DND-41 (cell line): ENCODE results near the gene EIF4E1B.

Experiments
- EZH2 ChIP-seq: IDR thresholded peaks from 3 replicates; pipeline ENCODE4 v1.6.1; 2012; ENCODE audit warnings: borderline replicate concordance, low read depth, mild to moderate bottlenecking, moderate library complexity, low read length, inconsistent platforms; ENCODE audit not compliant: severe bottlenecking
- TF ChIP-seq, protein P1 (sequence below): IDR thresholded peaks from 2 replicates; pipeline ENCODE4 v1.5.1; 2012; ENCODE audit warnings: borderline replicate concordance, low read length, moderate library complexity, mild to moderate bottlenecking; ENCODE audit not compliant: poor library complexity, severe bottlenecking; ENCODE audit errors: extremely low read depth

- TF ChIP-seq, protein P1, sequence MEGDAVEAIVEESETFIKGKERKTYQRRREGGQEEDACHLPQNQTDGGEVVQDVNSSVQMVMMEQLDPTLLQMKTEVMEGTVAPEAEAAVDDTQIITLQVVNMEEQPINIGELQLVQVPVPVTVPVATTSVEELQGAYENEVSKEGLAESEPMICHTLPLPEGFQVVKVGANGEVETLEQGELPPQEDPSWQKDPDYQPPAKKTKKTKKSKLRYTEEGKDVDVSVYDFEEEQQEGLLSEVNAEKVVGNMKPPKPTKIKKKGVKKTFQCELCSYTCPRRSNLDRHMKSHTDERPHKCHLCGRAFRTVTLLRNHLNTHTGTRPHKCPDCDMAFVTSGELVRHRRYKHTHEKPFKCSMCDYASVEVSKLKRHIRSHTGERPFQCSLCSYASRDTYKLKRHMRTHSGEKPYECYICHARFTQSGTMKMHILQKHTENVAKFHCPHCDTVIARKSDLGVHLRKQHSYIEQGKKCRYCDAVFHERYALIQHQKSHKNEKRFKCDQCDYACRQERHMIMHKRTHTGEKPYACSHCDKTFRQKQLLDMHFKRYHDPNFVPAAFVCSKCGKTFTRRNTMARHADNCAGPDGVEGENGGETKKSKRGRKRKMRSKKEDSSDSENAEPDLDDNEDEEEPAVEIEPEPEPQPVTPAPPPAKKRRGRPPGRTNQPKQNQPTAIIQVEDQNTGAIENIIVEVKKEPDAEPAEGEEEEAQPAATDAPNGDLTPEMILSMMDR: no peak
- TF ChIP-seq EZH2: no peak
Measured at GRCh38 chr5:176610435-176610773, 20.1 kb upstream of the EIF4E1B start.
